ENCODE data around the gene MAP2K6. TPM values are rescaled to one million over a fixed set of nuclear protein-coding genes. Genes with fewer than 3 reads are reported as not detected.
"Not testable (repeated sequence)": the region's sequence is repeated elsewhere in the genome, so short reads cannot be mapped to it uniquely, and the experiment has no call there.

MAP2K6 gene
- total RNA-seq, 2 donors from 2014 or later, result 4.4 to 34.6 TPM

DNA sequence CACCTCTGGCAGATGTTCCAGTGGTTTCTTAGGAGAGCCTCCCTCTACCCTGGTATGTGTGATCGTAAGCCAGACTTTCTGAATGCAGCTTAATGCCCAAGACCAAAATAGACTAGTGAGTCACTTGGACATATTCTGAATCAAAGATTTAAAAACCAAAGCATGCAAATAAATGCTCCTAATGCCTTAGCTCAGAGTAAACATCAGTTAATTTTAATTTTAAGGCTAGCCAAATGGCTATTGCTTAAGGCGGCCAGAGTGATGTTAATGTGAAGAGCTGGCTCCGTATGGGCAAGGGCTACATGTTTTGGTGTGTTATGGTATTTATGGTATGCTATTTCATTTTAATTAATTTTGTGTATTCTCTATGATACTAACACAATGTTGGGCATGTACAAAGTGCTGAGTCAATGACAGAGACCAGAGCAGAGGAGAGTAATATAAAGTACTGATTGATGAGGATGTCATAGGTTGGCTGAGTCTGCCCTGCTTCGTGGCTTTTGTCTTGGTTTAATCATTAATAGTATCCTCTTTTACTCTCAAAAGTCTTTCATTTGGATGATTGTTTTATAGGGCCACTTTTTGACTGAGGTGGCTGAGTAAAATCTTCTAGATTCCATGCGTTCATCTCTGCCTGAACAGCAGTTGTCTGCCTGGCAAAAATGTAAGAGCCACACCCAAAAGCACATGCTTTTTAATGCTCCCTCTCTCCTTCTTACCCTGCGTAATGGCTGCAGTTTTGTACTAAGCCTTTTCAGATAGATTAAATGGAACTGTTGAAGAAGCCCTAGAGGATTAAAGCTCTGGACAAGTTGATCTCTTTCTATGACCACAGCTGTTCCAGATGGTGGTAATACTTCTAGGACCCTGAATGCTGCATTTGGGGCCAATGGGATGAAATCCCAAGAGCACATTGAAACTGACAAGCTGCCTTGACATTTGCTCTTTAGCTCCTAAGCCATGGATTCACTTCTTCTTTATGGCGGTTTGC lies 59.6 kb downstream of the MAP2K6 start:
- no peak for ATAC-seq
- Histone ChIP-seq H3K27me3 (no peaks in the 10 kb centered on the region), H3K9me3 (no peaks in the 10 kb centered on the region), H3K4me1 (peaks cover 23% of the 10 kb centered on the region), H3K27ac (no peak overlapping the region), H3K4me3 (no peak overlapping the region), H3K36me3 (replicated peaks in 1 of 2; ENCODE audit: insufficient read depth in 1 of 2, low read depth in 2 of 2) (no peaks in the 10 kb centered on the region)
- TF ChIP-seq POLR2A (IDR thresholded peaks at IDR 0.05), result no peak
- TF ChIP-seq, protein P1, sequence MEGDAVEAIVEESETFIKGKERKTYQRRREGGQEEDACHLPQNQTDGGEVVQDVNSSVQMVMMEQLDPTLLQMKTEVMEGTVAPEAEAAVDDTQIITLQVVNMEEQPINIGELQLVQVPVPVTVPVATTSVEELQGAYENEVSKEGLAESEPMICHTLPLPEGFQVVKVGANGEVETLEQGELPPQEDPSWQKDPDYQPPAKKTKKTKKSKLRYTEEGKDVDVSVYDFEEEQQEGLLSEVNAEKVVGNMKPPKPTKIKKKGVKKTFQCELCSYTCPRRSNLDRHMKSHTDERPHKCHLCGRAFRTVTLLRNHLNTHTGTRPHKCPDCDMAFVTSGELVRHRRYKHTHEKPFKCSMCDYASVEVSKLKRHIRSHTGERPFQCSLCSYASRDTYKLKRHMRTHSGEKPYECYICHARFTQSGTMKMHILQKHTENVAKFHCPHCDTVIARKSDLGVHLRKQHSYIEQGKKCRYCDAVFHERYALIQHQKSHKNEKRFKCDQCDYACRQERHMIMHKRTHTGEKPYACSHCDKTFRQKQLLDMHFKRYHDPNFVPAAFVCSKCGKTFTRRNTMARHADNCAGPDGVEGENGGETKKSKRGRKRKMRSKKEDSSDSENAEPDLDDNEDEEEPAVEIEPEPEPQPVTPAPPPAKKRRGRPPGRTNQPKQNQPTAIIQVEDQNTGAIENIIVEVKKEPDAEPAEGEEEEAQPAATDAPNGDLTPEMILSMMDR (IDR thresholded peaks at IDR 0.05), result no peak
- intact Hi-C loops (cut with DNase I), result no loop called here
- no peak for DNase-seq
- 74 to 77% methylated on average over 7 of the region's 7 CpGs for WGBS, 2 donors

DNA sequence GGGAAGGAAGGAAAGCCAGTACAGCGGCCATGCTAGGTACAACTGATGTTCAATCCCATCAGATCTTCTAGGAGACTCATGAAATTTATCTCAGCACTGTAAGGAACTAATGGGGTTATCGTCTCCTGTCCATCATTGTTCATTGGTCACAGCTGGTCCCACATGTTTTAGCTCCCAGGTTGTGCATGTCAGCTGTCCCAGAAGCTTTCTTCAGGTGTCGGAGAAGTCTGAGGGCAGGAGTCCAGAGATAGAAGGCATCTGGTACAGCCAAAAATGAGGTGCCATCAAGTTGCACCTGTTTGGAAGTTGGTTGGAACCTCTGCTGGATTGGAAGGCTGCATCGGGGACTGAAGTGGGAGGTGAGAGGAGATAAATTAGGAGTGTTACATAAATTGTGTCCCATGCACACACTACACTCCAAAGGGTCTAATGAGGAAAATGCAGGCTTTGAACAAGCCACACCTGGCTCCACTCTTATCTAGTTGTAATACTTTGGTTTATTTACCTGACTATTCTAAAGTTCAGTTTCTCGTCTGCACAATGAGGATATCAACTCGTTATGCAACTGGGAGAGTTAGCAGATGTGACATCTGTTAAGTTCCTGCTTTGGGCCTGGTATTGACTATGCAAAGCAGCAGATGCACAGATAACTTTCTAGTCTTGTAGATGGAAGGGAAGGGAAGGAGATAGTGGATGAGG lies 62.9 kb downstream of the MAP2K6 start:
- peak; percentile 85 for ATAC-seq
- intact Hi-C loops (cut with DNase I), result no loop called here
- Histone ChIP-seq H3K36me3 (replicated peaks in 1 of 2; ENCODE audit: insufficient read depth in 1 of 2, low read depth in 2 of 2) (no peaks in the 10 kb centered on the region), H3K9me3 (no peaks in the 10 kb centered on the region), H3K4me1 (peaks cover 23% of the 10 kb centered on the region), H3K27me3 (no peaks in the 10 kb centered on the region), H3K4me3 (no peak overlapping the region), H3K27ac (peak overlapping the region in 3 of 4 donors; percentile 56 to 63 (median 60))
- TF ChIP-seq, protein P1 (IDR thresholded peaks at IDR 0.05), result no peak
- no peak for TF ChIP-seq POLR2A (IDR thresholded peaks at IDR 0.05)
- 34 to 43% methylated on average over 6 of the region's 6 CpGs for WGBS, 2 donors
- peak; percentile 22 to 68 (median 52) for DNase-seq

DNA sequence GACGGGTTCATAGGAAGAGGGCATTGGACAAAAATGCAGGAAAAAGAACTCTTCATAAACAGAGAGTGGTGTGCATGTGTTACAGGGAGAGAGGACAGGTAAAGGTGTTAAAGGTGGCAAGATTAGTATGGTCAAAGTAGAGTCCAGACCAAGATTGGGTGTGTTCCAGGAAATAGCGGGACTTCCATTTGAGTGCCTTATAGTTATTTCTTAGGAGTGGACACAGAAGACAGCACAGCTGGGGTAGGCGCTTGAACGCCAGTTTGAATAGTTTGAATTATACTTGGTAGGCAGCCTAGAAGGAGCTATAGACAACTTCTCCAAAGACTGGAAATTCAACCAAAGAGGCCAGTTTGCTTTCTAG lies 63.4 kb downstream of the MAP2K6 start:
- Histone ChIP-seq H3K27ac (peak overlapping the region in 3 of 4 donors; percentile 56 to 63 (median 60)), H3K4me1 (peaks cover 23% of the 10 kb centered on the region), H3K27me3 (no peaks in the 10 kb centered on the region), H3K36me3 (replicated peaks in 1 of 2; ENCODE audit: insufficient read depth in 1 of 2, low read depth in 2 of 2) (no peaks in the 10 kb centered on the region), H3K4me3 (no peak overlapping the region), H3K9me3 (no peaks in the 10 kb centered on the region)
- WGBS, 2 donors, result 61 to 65% methylated on average over 4 of the region's 4 CpGs
- ATAC-seq (peak; percentile 28), DNase-seq (peak in 1 of 4 donors; percentile 24)
- no peak for TF ChIP-seq POLR2A (IDR thresholded peaks at IDR 0.05)
- intact Hi-C loops (cut with DNase I), result no loop called here

DNA sequence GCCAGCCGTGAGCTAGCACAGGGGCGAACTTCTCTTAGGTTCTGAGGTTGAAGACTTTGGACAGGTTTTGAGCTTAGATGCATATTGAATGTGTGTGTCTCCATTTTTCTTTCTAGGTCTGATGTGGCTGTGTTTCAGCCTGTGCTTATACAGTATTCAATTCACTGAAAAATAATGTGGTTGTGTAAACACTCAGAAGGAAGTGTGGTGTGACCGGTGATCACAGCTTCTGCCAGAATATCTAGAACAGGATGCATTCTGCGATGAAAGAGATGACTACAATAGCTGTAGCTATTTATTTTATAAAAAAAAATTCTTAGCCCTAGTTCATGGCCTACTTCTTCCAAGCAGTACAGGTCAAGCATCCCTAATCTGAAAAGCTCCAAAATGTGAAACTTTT lies 64.4 kb downstream of the MAP2K6 start:
- ATAC-seq (no peak), DNase-seq (no peak)
- Histone ChIP-seq H3K4me1 (peaks cover 23% of the 10 kb centered on the region), H3K9me3 (no peaks in the 10 kb centered on the region), H3K27me3 (no peaks in the 10 kb centered on the region), H3K4me3 (no peak overlapping the region), H3K27ac (no peak overlapping the region), H3K36me3 (replicated peaks in 1 of 2; ENCODE audit: insufficient read depth in 1 of 2, low read depth in 2 of 2) (no peaks in the 10 kb centered on the region)
- intact Hi-C loops (cut with DNase I), result no loop called here
- no peak for TF ChIP-seq POLR2A (IDR thresholded peaks at IDR 0.05)
- TF ChIP-seq, protein P1 (IDR thresholded peaks at IDR 0.05), result no peak
- WGBS, 2 donors, result 73 to 90% methylated on average over 4 of the region's 4 CpGs

DNA sequence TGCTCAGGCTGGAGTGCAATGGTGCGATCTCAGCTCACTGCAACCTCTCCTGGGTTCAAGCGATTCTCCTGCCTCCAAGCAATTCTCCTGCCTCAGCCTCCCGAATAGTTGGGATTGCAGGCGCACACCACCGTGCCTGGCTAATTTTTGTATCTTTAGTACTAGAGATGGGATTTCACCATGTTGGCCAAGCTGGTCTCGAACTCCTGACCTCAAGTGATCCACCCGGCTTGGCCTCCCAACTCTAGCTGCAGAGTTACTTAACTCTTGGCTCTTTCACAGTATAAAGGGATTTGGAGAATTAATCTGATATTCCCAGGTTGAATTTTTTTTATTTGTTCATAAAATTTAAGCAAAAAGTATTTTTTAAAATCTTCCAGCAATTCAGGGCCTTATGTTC lies 65.3 kb downstream of the MAP2K6 start:
- intact Hi-C loops (cut with DNase I); DNase-seq; H3K27ac ChIP-seq; H3K4me3 ChIP-seq; H3K9me3 ChIP-seq; ATAC-seq; H3K36me3 ChIP-seq (replicated peaks in 1 of 2; ENCODE audit: insufficient read depth in 1 of 2, low read depth in 2 of 2); H3K27me3 ChIP-seq: not testable (repeated sequence)
- H3K4me1 ChIP-seq, result peaks cover 23% of the 10 kb centered on the region
- 94 to 100% methylated on average over 7 of the region's 7 CpGs for WGBS, 2 donors
